GM12878 (cell line): ENCODE data around the gene LIN37. TPM values are rescaled to one million over a fixed set of nuclear protein-coding genes. Genes with fewer than 3 reads are reported as not detected.

Source experiments
- CEBPB ChIP-seq, 2 experiments: fragments of 150-350 bp in 1 of 2; IDR thresholded peaks; 2 replicates each; pipeline ENCODE4 v1.6.1; 2012 to 2014; ENCODE audit warnings: low read depth in 2 of 2, low read length in 2 of 2, borderline replicate concordance in 1 of 2, inconsistent platforms in 1 of 2
- CHD1 ChIP-seq: IDR thresholded peaks from 2 replicates; pipeline ENCODE4 v1.6.1; 2012; ENCODE audit warnings: low read depth, low read length, improper control_type of control experiment
- CREB1 ChIP-seq: IDR thresholded peaks from 2 replicates; pipeline ENCODE4 v1.6.1; 2012; ENCODE audit warnings: low read depth, mild to moderate bottlenecking, inconsistent platforms
- DPF2 ChIP-seq: fragments of 450-650 bp; IDR thresholded peaks from 2 replicates; pipeline ENCODE4 v1.6.1; 2017; ENCODE audit warnings: mild to moderate bottlenecking
- ELK1 ChIP-seq: IDR thresholded peaks from 2 replicates; pipeline ENCODE4 v1.6.1; 2012; ENCODE audit warnings: low read depth, low read length, improper control_type of control experiment
- ESRRA ChIP-seq: IDR thresholded peaks from 2 replicates; pipeline ENCODE4 v1.6.1; 2012; ENCODE audit warnings: mild to moderate bottlenecking, low read length, improper control_type of control experiment
- ETV6 ChIP-seq, 2 experiments: fragments of 450-650 bp in 1 of 2; IDR thresholded peaks in 1 of 2; conservative IDR thresholded peaks in 1 of 2; 2 replicates each; pipeline ENCODE4 v1.6.1; 2014; ENCODE audit warnings: antibody characterized with exemption in 1 of 2, borderline replicate concordance in 1 of 2, low read depth in 1 of 2, mild to moderate bottlenecking in 1 of 2, moderate library complexity in 1 of 2
- GABPA ChIP-seq: IDR thresholded peaks from 2 replicates; pipeline ENCODE4 v1.6.1; 2014; ENCODE audit warnings: antibody characterized with exemption, low read depth, mild to moderate bottlenecking, inconsistent platforms
- HCFC1 ChIP-seq: fragments of 150-350 bp; IDR thresholded peaks from 2 replicates; pipeline ENCODE4 v1.6.1; 2014; ENCODE audit warnings: low read length
- HSF1 ChIP-seq: fragments of 150-350 bp; IDR thresholded peaks from 2 replicates; pipeline ENCODE4 v1.6.1; 2014; ENCODE audit warnings: mild to moderate bottlenecking, low read depth, low read length
- IRF3 ChIP-seq: fragments of 450-650 bp; IDR thresholded peaks from 2 replicates; pipeline ENCODE4 v1.6.1; 2014; ENCODE audit warnings: mild to moderate bottlenecking
- KDM1A ChIP-seq: fragments of 200-600 bp; sonication (generic); IDR thresholded peaks from 2 replicates; pipeline ENCODE4 v1.6.1; 2016; ENCODE audit warnings: borderline replicate concordance
- LARP7 ChIP-seq: fragments of 450-650 bp; IDR thresholded peaks from 2 replicates; pipeline ENCODE4 v1.6.1; 2017; ENCODE audit warnings: mild to moderate bottlenecking
- MEF2B ChIP-seq: fragments of 450-650 bp; IDR thresholded peaks from 2 replicates; pipeline ENCODE4 v1.6.1; 2018; ENCODE audit warnings: mild to moderate bottlenecking, moderate library complexity; ENCODE audit not compliant: partially characterized antibody, poor library complexity, severe bottlenecking
- MYB ChIP-seq: fragments of 150-350 bp; IDR thresholded peaks from 2 replicates; pipeline ENCODE4 v1.6.1; 2014; ENCODE audit warnings: mild to moderate bottlenecking, low read depth, low read length, borderline replicate concordance
- MYC ChIP-seq: IDR thresholded peaks from 2 replicates; pipeline ENCODE4 v1.6.1; 2011; ENCODE audit warnings: mild to moderate bottlenecking, low read length, moderate library complexity, inconsistent platforms; ENCODE audit not compliant: insufficient read depth, insufficient replicate concordance, insufficient read length, severe bottlenecking
- NFXL1 ChIP-seq: fragments of 450-650 bp; IDR thresholded peaks from 2 replicates; pipeline ENCODE4 v1.6.1; 2017; ENCODE audit warnings: antibody characterized with exemption, mild to moderate bottlenecking, borderline replicate concordance
- NFYB ChIP-seq: IDR thresholded peaks from 2 replicates; pipeline ENCODE4 v1.6.1; 2011; ENCODE audit warnings: low read depth, mild to moderate bottlenecking, low read length, improper control_type of control experiment, moderate library complexity; ENCODE audit not compliant: insufficient read depth
- NRF1 ChIP-seq: conservative IDR thresholded peaks from 2 replicates; pipeline ENCODE4 v1.6.1; 2011; ENCODE audit warnings: mild to moderate bottlenecking, low read depth, low read length, improper control_type of control experiment
- PAX8 ChIP-seq: fragments of 450-650 bp; IDR thresholded peaks from 2 replicates; pipeline ENCODE4 v1.6.1; 2017; ENCODE audit warnings: mild to moderate bottlenecking, moderate library complexity
- RAD51 ChIP-seq: fragments of 450-650 bp; IDR thresholded peaks from 2 replicates; pipeline ENCODE4 v1.6.1; 2016; ENCODE audit warnings: moderate library complexity, mild to moderate bottlenecking, inconsistent platforms
- RFX5 ChIP-seq: IDR thresholded peaks from 2 replicates; pipeline ENCODE4 v1.6.1; 2011; ENCODE audit warnings: low read depth, low read length, improper control_type of control experiment
- SMAD1 ChIP-seq: fragments of 450-650 bp; IDR thresholded peaks from 2 replicates; pipeline ENCODE4 v1.6.1; 2018; ENCODE audit warnings: mild to moderate bottlenecking, low read depth; ENCODE audit not compliant: partially characterized antibody
- SMAD5 ChIP-seq: IDR thresholded peaks from 2 replicates; pipeline ENCODE4 v1.6.1; 2016; ENCODE audit warnings: antibody characterized with exemption, low read depth
- SMARCA5 ChIP-seq: fragments of 450-650 bp; IDR thresholded peaks from 2 replicates; pipeline ENCODE4 v1.6.1; 2017; ENCODE audit warnings: mild to moderate bottlenecking
- SRF ChIP-seq, 2 experiments: IDR thresholded peaks; 2 replicates each; pipeline ENCODE4 v1.6.1; 2011; ENCODE audit warnings: low read depth in 2 of 2, low read length in 2 of 2, mild to moderate bottlenecking in 1 of 2, moderate library complexity in 1 of 2
- SUPT20H ChIP-seq: IDR thresholded peaks from 2 replicates; pipeline ENCODE4 v1.6.1; 2011; ENCODE audit warnings: low read depth, mild to moderate bottlenecking, low read length, moderate library complexity, borderline replicate concordance; ENCODE audit not compliant: control insufficient read depth
- TBL1XR1 ChIP-seq: IDR thresholded peaks from 2 replicates; pipeline ENCODE4 v1.6.1; 2012; ENCODE audit warnings: low read depth, low read length, improper control_type of control experiment
- ZNF622 ChIP-seq: fragments of 450-650 bp; IDR thresholded peaks from 2 replicates; pipeline ENCODE4 v1.6.1; 2017; ENCODE audit warnings: mild to moderate bottlenecking, inconsistent platforms
- ZSCAN29 ChIP-seq: fragments of 450-650 bp; IDR thresholded peaks from 2 replicates; pipeline ENCODE4 v1.6.1; 2017; ENCODE audit warnings: mild to moderate bottlenecking, moderate library complexity
- polyA plus RNA-seq, 11 experiments: library from polyadenylated mRNA; depleted of rRNA in 4 of 11; unstranded in 6 of 11; stranded (reverse) in 5 of 11; fragments of >200 nt; fragmentation: Nextera tagmentation in 4 of 11; fragmentation: Illumina TruSeq in 1 of 11; extraction: Ambion mirVana in 4 of 11; extraction: Trizol in 1 of 11; gene quantifications; 1 replicate in 1 of 11; 2 replicates in 10 of 11; pipeline versions ENCODE4 v1.2.1 to v1.2.3, GENCODE V29; 2011 to 2016; ENCODE audit warnings: inconsistent platforms in 2 of 11, missing spikeins in 2 of 11, low read depth in 1 of 11
- total RNA-seq, 4 experiments: library from RNA; depleted of rRNA in 3 of 4; stranded (reverse); fragments of >200 nt in 3 of 4; fragmentation: Illumina TruSeq in 1 of 4; extraction: Trizol in 1 of 4; gene quantifications; 2 replicates each; pipeline versions ENCODE4 v1.2.1 to v1.2.3, GENCODE V29; 2013 to 2021

The LIN37 gene
- total and polyA plus RNA-seq, 10 of the 15 experiments (the other 5 are each of a cell fraction or from before 2014, with no cell fraction given): 0.69 to 11.9 (median 7.6) TPM

GRCh38 chr19:35745328-35746086 lies 2.9 kb upstream of the LIN37 start, which contains the start of the genes PSENEN and U2AF1L4 (continued):
- peak; percentile 78 for TF ChIP-seq ELK1
- no peak for TF ChIP-seq SRF (IDR thresholded peaks at IDR 0.05; ENCODE audit: low read depth in 2 of 2, low read length in 2 of 2)
- no peak for TF ChIP-seq HSF1
- TF ChIP-seq RAD51: no peak
- TF ChIP-seq MEF2B: peak; percentile 46
- 0 out of 2 replicates have a peak, but pooled peaks have one; percentile 30 for TF ChIP-seq TBL1XR1
- peak; percentile 94 for TF ChIP-seq CREB1
- TF ChIP-seq SUPT20H: no peak
- TF ChIP-seq NFYB: no peak
- TF ChIP-seq KDM1A: no peak
- peak; percentile 93 for TF ChIP-seq GABPA
- TF ChIP-seq RFX5: 0 out of 2 replicates have a peak, but pooled peaks have one; percentile 17
- TF ChIP-seq SMAD1: no peak
- no peak for TF ChIP-seq PAX8
- no peak for TF ChIP-seq MYC
- TF ChIP-seq ESRRA: no peak
- no peak for TF ChIP-seq NFXL1
- TF ChIP-seq CHD1: no peak
- no peak for TF ChIP-seq IRF3
- peak; percentile 96 for TF ChIP-seq NRF1
- no peak for TF ChIP-seq ZNF622
- peak; percentile 93 for TF ChIP-seq HCFC1
- no peak for TF ChIP-seq MYB
- no peak for TF ChIP-seq DPF2
- TF ChIP-seq CEBPB (IDR thresholded peaks at IDR 0.05; ENCODE audit: borderline replicate concordance in 1 of 2, low read depth in 2 of 2, low read length in 2 of 2): no peak
- TF ChIP-seq SMAD5: no peak
- no peak for TF ChIP-seq LARP7
- no peak for TF ChIP-seq SMARCA5
- no peak for TF ChIP-seq ZSCAN29
- no peak for TF ChIP-seq ETV6 (conservative IDR thresholded peaks at IDR 0.05 in 1 of 2, IDR thresholded peaks at IDR 0.05 in 1 of 2; ENCODE audit: borderline replicate concordance in 1 of 2, low read depth in 1 of 2)
